Breast epithelium (tissue), 4 donors: ENCODE data around the gene MZF1. TPM values are rescaled to one million over a fixed set of nuclear protein-coding genes. Genes with fewer than 3 reads are reported as not detected.
"Not testable (repeated sequence)": the region's sequence is repeated elsewhere in the genome, so short reads cannot be mapped to it uniquely, and the experiment has no call there.

Experiments used
- DNase-seq, 2 donors: peaks; one replicate each; pipeline ENCODE4 v3.0.0-alpha.2; 2019; ENCODE audit warnings: low spot score in 2 of 2
- H3K27ac ChIP-seq, 2 donors: fragments of 200-600 bp; sonication (generic) in 1 of 2; one replicate each; pipeline ENCODE4 v1.5.1; 2016 to 2019; ENCODE audit warnings: mild to moderate bottlenecking in 1 of 2
- H3K27me3 ChIP-seq, 2 donors: fragments of 200-600 bp; sonication (generic) in 1 of 2; one replicate each; pipeline versions ENCODE4 v1.5.1 to v1.6.0; 2017 to 2019; ENCODE audit warnings: control low read depth in 1 of 2, mild to moderate bottlenecking in 1 of 2
- H3K36me3 ChIP-seq: fragments of 200-600 bp; one replicate; pipeline ENCODE4 v1.5.1; 2019
- H3K4me1 ChIP-seq, 2 donors: fragments of 200-600 bp; sonication (generic); one replicate each; pipeline ENCODE4 v1.5.1; 2016 to 2019; ENCODE audit warnings: control low read depth in 1 of 2
- H3K4me3 ChIP-seq, 3 donors: fragments of 200-600 bp; sonication (generic); 1 replicate in 2 of 3; 2 replicates in 1 of 3; pipeline ENCODE4 v1.5.1; 2016 to 2019; ENCODE audit warnings: mild to moderate bottlenecking in 3 of 3, moderate library complexity in 2 of 3
- H3K9me3 ChIP-seq, 2 donors: fragments of 200-600 bp; sonication (generic) in 1 of 2; one replicate each; pipeline ENCODE4 v1.5.1; 2016 to 2019; ENCODE audit warnings: control low read depth in 1 of 2
- POLR2A ChIP-seq: fragments of 450-650 bp; IDR thresholded peaks from one replicate; pipeline ENCODE4 v1.6.1; 2016; ENCODE audit warnings: antibody characterized with exemption, mild to moderate bottlenecking, moderate library complexity
- POLR2AphosphoS5 ChIP-seq, 3 donors: sonication (generic); formaldehyde crosslinking; IDR thresholded peaks; one replicate each; pipeline ENCODE4 v1.6.1; 2017; ENCODE audit warnings: antibody characterized with exemption in 3 of 3
- intact Hi-C: fragments of 100-400 bp; cut with DNase I; formaldehyde crosslinking; loops from one replicate; pipeline ENCODE4 v1.15.1; 2023; ENCODE audit warnings: low total_unique reads
- total RNA-seq, 3 donors: library from RNA; depleted of rRNA; stranded (reverse); fragments of >200 nt; gene quantifications; one replicate each; pipeline ENCODE4 v1.1.0, GENCODE V29; 2016
- TF ChIP-seq, protein P1 (sequence below), 3 donors: fragments of 450-650 bp; IDR thresholded peaks; one replicate each; pipeline ENCODE4 v1.5.1; 2016 to 2017; ENCODE audit warnings: antibody characterized with exemption in 3 of 3, mild to moderate bottlenecking in 3 of 3, moderate library complexity in 3 of 3

MZF1 gene
- total RNA-seq, 3 donors from 2014 or later: 18.7 to 43.0 (median 30.2) TPM

DNA sequence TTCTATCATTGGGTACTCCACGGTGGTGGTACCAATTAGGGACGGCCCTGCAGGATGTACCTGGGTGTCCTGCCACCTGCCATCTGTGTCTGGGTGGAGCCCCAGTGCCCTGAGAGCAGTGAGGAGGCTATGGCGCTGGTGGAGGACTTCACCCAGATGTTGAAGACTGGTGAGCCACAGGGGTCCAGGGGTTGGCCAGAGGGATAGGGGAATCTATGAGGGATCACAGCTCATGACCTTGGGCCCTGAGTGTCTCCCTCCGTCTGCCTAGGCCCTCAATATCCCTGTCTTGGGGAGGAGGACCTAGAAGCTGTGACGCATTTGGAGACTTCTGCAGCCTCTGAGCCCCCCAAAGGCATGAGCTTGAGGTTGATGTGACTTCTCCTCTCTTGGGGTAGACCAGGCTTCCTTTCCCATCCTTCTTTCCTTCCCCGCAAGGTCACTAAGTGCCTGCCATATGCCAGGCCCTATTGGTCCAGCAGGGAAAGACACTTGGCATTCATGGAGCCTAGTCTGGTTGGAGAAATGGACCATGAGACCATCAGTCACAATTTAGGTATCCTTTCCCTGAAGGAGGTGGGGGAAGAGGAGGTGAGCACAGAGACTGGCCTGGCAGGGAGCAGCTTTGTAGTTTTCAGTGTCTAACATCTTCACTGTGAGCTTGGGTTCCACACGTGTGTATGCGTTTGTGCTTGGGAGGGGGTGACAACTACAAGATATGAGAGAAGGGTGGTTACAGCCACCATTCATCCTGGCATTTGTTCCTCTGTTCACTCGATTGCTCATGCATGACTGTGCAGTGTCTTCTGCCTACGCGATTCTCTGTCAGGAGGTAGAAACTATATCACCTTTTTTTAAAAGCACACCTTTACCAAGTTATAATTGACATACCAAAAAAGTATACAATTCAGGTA lies 5.1 kb upstream of the MZF1 start:
- no peak overlapping the region for H3K27ac ChIP-seq
- H3K36me3 ChIP-seq: no peaks in the 10 kb centered on the region
- H3K27me3 ChIP-seq: no peaks in the 10 kb centered on the region
- H3K4me1 ChIP-seq: peaks cover 0 to 5% of the 10 kb centered on the region in 2 donors
- H3K9me3 ChIP-seq: no peaks in the 10 kb centered on the region
- H3K4me3 ChIP-seq: no peak overlapping the region
- DNase-seq: peak in 1 of 2 donors; percentile 30
- TF ChIP-seq POLR2AphosphoS5 (IDR thresholded peaks at IDR 0.05) (no peak), POLR2A (no peak)
- TF ChIP-seq, protein P1, sequence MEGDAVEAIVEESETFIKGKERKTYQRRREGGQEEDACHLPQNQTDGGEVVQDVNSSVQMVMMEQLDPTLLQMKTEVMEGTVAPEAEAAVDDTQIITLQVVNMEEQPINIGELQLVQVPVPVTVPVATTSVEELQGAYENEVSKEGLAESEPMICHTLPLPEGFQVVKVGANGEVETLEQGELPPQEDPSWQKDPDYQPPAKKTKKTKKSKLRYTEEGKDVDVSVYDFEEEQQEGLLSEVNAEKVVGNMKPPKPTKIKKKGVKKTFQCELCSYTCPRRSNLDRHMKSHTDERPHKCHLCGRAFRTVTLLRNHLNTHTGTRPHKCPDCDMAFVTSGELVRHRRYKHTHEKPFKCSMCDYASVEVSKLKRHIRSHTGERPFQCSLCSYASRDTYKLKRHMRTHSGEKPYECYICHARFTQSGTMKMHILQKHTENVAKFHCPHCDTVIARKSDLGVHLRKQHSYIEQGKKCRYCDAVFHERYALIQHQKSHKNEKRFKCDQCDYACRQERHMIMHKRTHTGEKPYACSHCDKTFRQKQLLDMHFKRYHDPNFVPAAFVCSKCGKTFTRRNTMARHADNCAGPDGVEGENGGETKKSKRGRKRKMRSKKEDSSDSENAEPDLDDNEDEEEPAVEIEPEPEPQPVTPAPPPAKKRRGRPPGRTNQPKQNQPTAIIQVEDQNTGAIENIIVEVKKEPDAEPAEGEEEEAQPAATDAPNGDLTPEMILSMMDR (IDR thresholded peaks at IDR 0.05): no peak
- intact Hi-C loops: no loop called here

DNA sequence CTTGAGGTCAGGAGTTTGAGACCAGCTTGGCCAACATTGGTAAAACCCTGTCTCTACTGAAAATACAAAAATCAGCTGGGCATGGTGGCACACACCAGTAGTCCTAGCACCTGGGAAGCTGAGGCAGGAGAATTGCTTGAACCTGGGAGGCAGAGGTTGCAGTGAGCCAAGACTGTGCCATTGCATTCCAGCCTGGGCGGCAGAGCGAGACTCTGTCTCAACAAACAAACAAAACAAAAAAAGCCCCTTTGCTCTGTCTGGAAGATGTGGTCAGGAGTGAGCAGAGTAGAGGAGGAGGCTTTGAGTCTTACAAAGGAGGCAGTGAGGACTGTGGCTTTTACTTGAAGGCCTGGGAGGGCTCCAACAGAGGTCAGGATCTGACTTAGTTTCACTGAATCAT lies 4.4 kb upstream of the MZF1 start:
- H3K36me3 ChIP-seq, H3K4me3 ChIP-seq, DNase-seq, H3K4me1 ChIP-seq, H3K27me3 ChIP-seq, H3K27ac ChIP-seq, intact Hi-C loops, H3K9me3 ChIP-seq: not testable (repeated sequence)

DNA sequence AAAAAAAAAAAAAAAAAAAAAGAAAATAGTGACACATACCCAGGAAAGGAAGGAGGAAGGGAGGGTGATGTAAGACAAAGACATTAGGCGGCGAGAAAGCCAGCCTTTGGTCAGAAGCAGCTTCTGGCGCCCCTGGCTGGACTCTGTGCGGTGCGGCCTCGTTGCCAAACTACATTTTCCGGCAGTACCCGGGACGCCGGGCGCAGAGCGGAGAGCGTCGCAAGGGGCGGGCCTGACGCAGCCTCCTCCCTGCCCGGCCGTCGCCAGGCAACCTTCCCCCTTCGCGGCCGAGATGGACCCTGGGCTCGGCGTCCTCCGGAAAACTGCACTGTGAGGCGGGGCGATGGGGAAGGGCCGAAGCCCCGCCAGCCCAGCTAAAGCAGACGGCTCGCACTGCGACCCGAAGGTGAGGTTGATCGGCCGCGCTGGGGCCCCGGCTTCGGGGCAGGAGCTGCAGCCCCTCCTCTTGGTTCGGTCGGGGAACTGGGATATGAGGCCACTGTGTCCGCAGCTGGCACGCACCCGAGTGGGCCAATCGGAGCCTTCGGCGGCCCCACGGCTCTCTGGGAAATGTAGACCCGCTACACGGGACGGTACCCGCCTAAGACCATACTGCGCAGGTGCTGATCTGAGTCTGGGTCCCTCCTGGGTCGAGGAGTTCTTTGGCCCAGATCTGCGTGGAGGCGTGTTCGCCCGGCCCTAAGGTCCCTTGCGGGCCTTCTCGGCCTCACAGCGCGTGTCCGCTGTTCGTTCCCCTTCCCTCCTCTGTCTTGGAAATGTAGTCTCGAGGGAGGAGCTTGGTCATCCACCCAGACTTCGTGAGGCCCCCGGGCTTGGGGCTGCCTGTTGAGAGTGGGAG lies 2.3 kb upstream of the MZF1 start:
- peak; percentile 84 to 88 for DNase-seq
- Histone ChIP-seq H3K27ac (peak overlapping the region; percentile 97 to 98), H3K27me3 (no peaks in the 10 kb centered on the region), H3K4me1 (peaks cover 0 to 12% of the 10 kb centered on the region in 2 donors), H3K9me3 (no peaks in the 10 kb centered on the region), H3K4me3 (peak overlapping the region; percentile 76 to 87 (median 78)), H3K36me3 (no peaks in the 10 kb centered on the region)
- TF ChIP-seq POLR2AphosphoS5 (IDR thresholded peaks at IDR 0.05) (peak; percentile 73 to 84 (median 81)), POLR2A (no peak)
- TF ChIP-seq, protein P1 (IDR thresholded peaks at IDR 0.05): peak in 1 of 3 donors; percentile 24
- intact Hi-C loops: no loop called here

DNA sequence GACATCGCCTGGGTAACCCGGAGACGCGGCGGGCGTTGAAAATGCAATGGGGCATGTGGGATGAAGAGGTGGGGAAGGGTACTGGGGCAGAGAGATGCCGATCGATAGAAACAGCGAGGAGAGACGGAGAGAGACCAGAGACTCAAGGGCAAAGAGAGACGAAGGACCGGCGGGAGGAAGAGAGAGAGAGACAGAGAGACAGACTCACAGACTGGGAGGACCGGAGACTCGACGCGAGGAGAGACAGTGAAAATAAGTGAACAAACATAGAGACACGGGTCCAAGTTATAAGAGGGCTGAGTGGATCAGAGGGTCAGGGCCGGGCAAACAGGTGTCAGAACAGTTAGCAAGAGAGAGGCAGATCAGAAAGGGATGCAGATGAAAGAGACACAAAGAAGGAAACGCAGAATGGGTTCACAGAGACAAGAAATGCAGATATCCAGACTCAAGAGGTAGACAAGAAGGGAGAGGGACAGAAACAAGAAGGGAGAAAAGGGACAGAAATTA lies 576 bp upstream of the MZF1 start:
- Histone ChIP-seq H3K4me1 (peaks cover 0 to 12% of the 10 kb centered on the region in 2 donors), H3K27ac (peak overlapping the region; percentile 97 to 98), H3K4me3 (peak overlapping the region; percentile 71 to 84 (median 73)), H3K36me3 (no peaks in the 10 kb centered on the region), H3K9me3 (no peaks in the 10 kb centered on the region), H3K27me3 (no peaks in the 10 kb centered on the region)
- intact Hi-C loops: no loop called here
- no peak for DNase-seq
- TF ChIP-seq, protein P1 (IDR thresholded peaks at IDR 0.05): no peak

DNA sequence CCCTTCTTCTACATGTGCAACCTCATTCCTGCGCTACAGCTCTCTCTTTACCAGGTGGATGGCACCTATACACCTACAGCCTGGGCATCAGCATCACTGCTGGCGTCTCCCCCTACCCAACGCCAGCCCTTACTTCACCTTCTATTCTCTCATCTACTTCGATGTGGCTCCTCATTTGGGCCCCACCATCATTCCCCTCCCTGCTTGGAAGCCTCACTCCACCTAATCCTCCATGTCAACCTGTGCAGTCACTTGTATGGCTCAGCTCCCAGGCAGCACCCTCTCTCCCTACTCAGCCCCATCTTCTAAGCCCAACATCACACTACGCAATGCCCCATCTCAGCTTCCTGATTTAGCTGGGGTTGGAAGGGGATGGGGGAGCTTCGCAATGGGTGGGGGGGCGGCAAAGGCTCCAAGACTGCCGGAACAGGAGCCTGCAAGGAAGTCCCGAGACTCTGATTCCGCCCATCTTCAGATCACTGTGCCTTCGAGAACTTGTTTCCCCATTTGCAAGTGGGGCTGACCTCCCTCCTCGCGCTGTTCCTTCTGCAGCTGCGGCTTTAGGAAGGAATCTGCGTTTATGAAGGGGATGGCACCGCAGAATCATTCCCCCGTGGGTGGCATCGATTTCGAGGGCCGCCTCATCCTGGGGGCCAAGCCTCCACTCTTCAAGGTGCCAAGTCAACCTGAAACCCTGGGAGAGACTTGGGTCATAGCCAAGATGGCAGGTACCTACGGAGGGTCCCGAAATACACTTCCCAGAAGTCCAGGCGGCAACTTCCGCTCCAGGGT lies 913 bp downstream of the MZF1 start:
- H3K4me3 ChIP-seq: peak overlapping the region; percentile 71 to 84 (median 73)
- H3K36me3 ChIP-seq: no peaks in the 10 kb centered on the region
- H3K27ac ChIP-seq: peak overlapping the region; percentile 97 to 98
- DNase-seq: peak in 1 of 2 donors; percentile 30
- intact Hi-C loops: no loop called here
- H3K27me3 ChIP-seq: no peaks in the 10 kb centered on the region
- H3K9me3 ChIP-seq: no peaks in the 10 kb centered on the region
- peaks cover 0 to 12% of the 10 kb centered on the region in 2 donors for H3K4me1 ChIP-seq
- TF ChIP-seq, protein P1 (IDR thresholded peaks at IDR 0.05): no peak
- TF ChIP-seq POLR2AphosphoS5 (IDR thresholded peaks at IDR 0.05): peak in 2 of 3 donors; percentile 27 to 58
